GM18873 (cell line): Measurements from ENCODE around the gene ALS2CL.

ENCODE experiments used
- ATAC-seq: cut with Tn5 transposase; IDR thresholded peaks from one replicate; pipeline ENCODE4 v1.9.1; 2021; ENCODE audit warnings: mild to moderate bottlenecking, moderate library complexity, moderate number of reproducible peaks; ENCODE audit not compliant: unreplicated experiment, low FRiP score

The ALS2CL gene

DNA sequence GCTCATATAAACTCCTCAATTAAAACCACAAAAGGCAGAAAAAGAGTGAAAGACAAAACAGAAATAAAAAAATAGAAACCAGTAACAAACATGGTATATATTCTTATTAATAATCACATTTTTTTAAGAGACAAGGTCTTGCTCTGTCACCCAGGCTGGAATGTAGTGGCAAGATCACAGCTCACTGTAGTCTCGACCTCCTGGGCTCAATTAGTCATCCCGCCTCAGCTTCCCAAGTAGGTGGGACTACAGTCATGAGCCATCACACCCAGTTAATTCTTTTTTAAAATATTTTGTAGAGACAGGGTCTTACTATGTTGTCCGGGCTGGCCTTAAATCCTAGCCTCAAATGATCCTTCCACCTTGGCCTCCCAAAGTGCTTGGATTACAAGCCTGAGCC lies 44.0 kb downstream of the ALS2CL start:
- ATAC-seq: no peak

DNA sequence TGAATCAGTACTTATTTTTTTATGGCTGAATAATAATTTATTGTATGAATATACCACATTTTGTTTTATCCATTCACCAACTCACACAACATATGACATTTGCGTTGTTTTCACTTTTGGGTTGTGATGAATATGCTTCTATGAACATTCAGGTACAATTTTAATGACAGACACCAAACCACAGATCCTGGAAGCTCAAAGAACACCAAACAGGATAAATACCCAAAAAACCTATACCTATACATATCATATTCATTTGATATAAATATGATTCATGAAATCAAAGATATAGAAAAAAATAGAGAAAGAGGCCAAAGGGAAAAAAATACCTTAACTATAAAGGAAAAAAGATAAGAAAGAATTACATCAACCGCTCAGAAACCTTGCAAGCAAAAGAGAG lies 45.4 kb downstream of the ALS2CL start:
- no peak for ATAC-seq

DNA sequence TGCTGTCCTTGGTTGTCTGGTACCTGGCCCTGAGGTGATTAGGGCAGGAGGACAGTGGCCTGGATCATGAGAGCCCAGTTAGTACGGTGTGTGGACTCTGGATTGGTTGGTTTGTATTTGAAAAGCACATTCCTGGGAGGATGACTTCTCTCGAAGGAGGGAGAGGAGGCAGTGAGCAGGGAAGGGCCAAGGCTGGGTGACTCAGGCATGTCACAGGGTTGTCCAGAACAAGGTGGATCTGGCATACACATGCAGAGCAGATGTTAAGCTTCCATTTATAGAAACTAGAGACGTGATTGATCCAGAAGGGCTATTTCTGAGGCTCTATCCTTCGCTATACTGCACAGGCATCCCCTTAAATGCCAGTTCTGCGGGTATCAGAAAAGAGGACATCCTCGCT lies 46.8 kb downstream of the ALS2CL start:
- ATAC-seq: no peak

DNA sequence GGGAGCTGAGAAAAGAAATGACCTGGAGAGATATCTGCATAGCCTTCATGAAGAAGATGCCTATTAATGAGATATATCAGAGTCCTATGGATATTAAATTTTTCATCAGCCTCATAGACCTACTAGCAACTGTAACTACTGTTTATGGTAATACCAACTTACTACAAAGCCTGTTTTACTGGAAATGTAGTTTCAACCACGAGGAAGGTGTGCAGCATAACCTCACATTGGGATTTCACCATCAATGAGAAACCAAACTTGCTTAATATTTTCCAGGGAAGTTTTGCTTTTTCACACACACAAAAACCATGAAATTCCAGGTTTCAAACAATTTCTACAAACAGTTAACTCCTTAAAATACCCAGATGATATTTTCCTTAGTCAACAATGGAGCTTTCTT lies 49.8 kb downstream of the ALS2CL start:
- no peak for ATAC-seq

- ATAC-seq: no peak
Measured at GRCh38 chr3:46642971-46643370, 50.5 kb downstream of the ALS2CL start.

DNA sequence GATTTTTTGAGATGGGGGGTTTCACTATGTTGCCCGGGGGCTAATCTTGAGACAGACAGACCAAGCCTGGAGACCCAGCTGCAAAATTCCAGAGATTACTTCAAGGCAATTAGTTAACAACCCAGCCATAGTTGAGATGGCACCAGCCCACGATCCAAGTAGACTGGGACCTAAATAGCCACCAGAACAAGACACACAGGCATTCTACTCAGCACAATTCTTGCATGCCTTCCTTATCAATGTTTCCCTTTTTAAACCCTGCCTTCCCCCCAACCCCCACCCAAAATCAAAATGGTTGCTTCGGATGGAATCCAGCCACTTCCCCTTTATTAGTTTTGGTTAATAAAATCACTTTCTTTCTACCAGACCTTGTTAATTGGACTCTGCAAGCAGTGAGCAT lies 52.6 kb downstream of the ALS2CL start:
- no peak for ATAC-seq

DNA sequence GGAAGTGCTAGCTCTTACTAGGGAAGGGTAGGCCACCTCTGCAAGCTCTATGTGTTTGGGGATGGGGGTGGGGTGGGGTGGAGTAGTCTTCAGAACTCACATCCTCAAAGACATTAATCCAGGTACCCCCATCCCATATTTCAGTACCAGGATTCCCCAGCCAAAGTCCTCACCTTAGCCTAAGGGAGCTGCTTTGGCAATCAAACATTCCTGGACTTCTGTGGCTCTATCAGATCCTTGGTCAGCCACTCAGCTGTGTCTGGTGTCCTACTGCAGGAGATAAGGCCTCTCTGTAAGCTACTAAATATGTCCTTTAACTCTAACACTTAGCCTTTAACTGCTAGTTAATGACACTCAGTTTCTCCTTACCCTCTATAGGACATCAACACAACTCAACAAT lies 54.3 kb downstream of the ALS2CL start:
- ATAC-seq: no peak

DNA sequence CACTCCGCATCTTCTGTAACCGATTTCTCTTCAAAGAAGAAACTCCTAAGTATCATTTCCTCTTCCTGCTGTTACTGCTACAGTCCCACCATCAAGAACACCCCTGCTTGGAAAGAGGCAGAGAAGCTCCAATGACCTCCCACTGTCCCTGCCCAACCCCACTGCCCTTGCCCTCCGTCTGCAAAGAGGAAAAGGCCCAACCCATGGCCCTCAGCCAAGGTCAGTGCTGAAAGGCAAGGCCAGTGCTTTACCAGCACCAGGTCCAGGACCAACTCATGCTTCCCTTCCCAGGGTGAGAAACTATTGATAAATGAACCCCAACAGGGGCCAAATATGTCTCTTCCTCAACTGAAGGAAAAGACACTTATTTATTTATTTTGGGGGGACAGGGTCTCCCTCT lies 58.6 kb downstream of the ALS2CL start:
- no peak for ATAC-seq

DNA sequence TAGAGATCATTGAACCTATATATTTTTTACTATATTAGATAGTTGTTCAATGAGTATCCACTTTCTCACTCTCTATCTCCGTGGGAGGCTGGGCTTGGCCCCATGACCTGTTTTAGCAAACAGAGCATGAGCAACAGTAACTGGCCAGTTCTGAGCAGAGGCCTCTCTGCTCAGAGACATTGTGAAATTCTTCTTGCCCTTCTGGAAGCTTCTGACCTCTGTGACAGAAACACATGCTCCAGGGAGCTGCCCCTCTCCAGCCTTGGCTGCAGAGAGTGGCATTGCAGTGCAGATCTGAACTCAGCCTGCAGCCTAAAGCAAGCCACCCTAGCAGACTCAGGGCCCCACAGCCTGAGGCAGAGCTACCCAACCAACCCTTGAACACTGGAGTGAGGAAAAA lies 60.7 kb downstream of the ALS2CL start:
- ATAC-seq: no peak

DNA sequence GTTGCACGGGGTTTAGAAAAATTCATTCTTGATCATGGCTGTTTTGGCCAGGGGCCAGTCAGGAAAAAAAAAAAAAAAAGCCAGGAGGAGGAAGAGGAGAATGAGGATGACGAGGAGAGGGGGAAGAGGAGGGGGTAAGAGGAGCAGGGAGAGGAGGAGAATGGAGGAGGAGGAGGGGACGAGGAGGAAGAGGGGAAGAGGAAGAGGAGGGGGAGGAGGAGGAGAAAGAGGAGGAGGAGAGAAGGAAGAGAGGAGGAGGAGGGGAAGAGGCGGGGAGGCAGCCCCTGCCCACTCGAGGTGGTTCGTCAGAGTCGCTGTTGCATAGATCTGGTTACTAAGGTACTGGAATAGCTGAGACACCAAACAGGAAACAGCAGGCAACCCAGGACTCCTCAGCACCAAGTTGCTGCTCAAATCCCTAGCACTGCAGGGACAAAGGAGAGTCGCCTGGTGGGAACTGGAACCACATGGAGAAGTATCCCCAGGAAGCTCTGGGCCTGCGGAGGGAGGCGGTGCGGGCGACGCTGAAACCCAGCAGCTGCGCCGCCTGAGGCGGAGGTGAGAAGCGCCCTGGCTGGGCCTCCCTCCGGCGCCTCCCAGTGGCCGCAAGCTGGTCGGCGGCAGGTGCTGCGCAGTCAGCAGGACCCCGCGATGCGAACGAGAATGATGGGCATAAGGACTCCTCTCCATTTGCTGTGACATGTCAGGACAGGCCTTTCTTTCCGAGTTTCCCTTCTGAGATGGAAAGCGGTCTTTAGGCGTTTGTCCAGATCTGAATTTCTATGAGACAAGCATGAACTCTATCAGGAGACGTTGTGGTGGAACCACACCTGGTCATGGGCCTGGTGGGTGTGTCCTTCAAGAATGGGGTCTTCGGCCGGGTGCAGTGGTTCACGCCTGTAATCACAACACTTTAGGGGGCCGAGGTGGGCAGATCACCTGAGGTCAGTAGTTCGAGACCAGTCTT lies 63.6 kb downstream of the ALS2CL start:
- no peak for ATAC-seq

GRCh38 chr3:46628901-46629369 lies 64.5 kb downstream of the ALS2CL start:
- ATAC-seq: no peak

DNA sequence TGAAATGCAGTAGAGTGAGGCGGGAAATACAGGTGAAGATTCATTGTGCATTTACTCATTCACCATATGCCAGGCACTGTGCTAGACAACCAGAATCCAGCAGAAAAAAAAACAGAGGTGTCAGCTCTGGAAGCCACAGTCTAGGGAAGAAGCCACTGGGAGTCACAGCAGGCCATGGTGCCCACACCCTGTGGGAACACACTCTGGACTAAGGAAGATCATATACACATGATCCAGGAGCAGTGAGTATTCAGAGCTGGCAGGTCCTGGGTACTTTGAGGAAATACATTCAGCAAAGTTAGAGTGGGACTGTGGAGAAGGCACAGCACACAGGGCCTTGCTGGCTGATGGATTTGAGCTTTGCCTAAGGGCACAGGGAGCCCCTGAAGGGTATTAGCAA lies 66.4 kb downstream of the ALS2CL start:
- ATAC-seq: no peak

- no peak for ATAC-seq
Measured at GRCh38 chr3:46626039-46626438, 67.4 kb downstream of the ALS2CL start.

DNA sequence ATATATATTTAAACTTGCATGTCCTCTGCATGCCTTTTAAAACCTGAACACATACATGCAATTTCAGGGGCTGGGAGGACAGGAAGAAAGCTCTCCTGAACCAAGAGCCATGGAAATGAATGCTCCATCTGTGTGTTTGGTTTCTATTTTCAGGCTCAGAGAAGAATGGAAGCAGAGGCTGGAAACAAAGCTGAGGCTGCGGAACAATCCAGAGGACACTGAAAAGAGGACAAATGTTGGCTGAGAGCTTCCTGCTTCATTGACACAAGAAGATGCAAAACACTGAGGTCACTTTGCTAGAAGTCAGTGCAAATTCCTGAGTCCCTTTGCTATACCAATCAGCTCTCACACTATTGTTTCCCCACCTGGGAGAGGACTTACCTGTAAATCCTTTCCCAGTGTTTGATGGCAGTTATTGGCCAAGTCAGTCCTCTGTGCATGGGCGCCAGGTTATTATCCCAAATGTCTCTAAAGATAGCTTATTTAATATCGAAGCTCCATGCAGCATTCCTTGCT lies 68.4 kb downstream of the ALS2CL start:
- ATAC-seq: no peak

DNA sequence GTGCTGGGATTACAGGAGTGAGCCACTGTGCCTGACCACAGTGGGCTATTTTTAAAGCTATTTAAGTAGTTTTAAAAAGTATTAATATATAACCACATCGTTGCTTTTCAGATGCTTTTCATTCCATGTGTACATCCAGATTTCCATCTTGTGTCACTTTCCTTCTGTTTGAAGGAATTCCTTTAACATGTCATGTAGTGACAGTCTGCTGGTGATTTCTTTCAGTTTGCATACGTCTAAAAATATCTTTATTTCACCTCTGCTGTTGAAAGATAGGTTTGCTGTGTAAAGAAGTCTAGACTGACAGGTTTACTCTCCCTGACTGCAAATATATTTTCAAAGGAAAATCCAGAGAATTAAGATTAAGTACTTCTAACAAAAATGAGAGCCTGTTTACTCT lies 68.9 kb downstream of the ALS2CL start:
- ATAC-seq: no peak

DNA sequence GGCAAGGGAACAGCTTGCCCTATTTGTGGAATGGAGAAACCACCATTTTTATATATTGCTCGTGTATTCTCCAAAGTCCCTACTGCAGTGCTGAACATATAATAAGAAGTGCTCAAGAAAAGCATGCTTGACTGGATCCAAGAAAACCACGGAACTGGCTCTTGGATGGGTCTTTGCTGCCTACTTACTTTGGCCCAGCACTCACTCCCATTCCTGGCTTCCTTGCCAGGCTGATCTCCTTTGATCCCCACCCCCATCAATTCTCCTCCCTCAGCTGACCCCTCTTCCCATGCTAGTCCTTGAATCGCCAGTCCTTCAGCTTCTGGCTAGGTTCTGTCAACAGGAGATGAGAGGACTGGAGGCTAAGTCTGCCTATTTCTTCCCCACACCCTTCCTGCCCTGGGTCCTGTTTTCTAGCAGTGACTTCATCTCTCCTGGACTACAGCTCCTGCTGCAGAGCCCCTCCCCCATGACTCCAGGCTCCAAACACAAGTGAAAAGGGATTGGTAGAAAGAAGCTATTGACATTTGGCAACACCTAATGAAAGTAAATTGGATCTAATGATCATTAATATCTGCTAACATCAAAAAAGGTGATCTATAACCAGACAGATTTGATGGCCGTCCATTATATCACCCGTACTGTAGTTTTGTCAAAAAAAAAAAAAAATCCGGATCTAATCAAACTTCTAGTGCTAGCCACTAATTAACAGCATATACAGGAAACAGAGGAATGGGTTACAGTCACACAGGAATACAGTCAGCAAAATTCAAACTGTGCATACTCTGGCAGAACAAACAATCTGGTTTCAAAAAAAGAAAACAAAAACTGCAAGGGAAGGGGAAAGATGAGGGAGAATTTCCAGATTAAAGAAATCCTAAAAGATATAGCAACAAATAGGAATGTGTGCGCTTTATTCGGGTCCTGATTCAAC lies 73.4 kb downstream of the ALS2CL start:
- no peak for ATAC-seq
